Measurements from ENCODE around the gene RELN. TPM values are rescaled to one million over a fixed set of nuclear protein-coding genes. Genes with fewer than 3 reads are reported as not detected.
"Not testable (repeated sequence)": the region's sequence is repeated elsewhere in the genome, so short reads cannot be mapped to it uniquely, and the experiment has no call there.

RELN gene
- total RNA-seq, 1 donor from 2014 or later, result 7.3 TPM

DNA sequence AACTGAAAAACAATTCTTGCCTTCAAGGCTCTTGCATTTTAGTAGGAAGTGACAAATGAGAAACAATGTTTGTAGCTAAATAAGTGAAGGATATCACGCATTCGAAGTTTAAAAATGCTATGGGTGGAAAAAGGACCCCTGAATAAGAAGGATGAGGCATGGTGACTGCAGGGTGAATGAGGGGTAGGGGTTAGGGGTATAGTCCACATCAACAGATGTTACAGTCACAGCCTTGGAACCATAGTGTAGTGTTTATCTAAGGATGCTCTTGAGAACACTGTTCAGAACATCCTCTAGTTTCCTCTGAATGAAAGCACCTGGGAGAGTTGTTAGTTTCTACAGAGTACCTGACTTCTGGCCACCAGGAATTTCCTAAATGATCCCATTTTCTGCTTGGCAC is 157.0 kb downstream of the RELN start:
- H3K4me1 Mint-ChIP-seq, result no peaks in the 10 kb centered on the region
- H3K36me3 Mint-ChIP-seq, result no peaks in the 10 kb centered on the region
- H3K27me3 Mint-ChIP-seq (ENCODE audit: low read depth), result peaks cover 9% of the 10 kb centered on the region
- no peak overlapping the region for H3K4me3 Mint-ChIP-seq
- peaks cover 3% of the 10 kb centered on the region for H3K9me3 Mint-ChIP-seq
- TF ChIP-seq, protein P1, sequence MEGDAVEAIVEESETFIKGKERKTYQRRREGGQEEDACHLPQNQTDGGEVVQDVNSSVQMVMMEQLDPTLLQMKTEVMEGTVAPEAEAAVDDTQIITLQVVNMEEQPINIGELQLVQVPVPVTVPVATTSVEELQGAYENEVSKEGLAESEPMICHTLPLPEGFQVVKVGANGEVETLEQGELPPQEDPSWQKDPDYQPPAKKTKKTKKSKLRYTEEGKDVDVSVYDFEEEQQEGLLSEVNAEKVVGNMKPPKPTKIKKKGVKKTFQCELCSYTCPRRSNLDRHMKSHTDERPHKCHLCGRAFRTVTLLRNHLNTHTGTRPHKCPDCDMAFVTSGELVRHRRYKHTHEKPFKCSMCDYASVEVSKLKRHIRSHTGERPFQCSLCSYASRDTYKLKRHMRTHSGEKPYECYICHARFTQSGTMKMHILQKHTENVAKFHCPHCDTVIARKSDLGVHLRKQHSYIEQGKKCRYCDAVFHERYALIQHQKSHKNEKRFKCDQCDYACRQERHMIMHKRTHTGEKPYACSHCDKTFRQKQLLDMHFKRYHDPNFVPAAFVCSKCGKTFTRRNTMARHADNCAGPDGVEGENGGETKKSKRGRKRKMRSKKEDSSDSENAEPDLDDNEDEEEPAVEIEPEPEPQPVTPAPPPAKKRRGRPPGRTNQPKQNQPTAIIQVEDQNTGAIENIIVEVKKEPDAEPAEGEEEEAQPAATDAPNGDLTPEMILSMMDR (IDR thresholded peaks at IDR 0.05; ENCODE audit: unreplicated experiment), result no peak
- no peak for DNase-seq (ENCODE audit: low spot score in 2 of 2, unreplicated experiment in 2 of 2)
- no peak overlapping the region for H3K27ac Mint-ChIP-seq

DNA sequence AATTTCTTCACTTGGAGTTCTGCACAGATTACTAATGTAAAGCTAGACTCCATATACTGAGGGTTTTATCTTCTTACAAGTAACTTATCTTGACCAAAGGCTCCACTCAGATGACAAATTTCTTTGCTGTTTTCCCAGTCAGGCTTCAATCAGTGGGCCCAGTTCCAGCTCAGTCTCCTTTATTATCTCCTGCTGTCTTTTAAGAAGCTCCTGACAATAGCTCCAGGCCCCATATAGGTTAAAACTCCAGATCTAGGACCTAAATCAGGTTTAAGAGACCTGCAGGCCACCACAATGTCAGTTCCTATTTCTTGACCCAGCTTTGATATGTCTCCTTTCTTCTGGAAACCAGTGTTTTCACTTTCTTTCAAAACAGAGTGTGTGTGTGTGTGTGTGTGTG is 165.2 kb downstream of the RELN start:
- TF ChIP-seq, protein P1 (IDR thresholded peaks at IDR 0.05; ENCODE audit: unreplicated experiment), result no peak
- Mint-ChIP-seq H3K36me3 (peaks cover 4% of the 10 kb centered on the region), H3K27ac (peak overlapping the region; percentile 34), H3K4me3 (no peak overlapping the region), H3K9me3 (peaks cover 17% of the 10 kb centered on the region), H3K27me3 (ENCODE audit: low read depth) (peaks cover 7% of the 10 kb centered on the region), H3K4me1 (peaks cover 4% of the 10 kb centered on the region)
- no peak for DNase-seq (ENCODE audit: low spot score in 2 of 2, unreplicated experiment in 2 of 2)

DNA sequence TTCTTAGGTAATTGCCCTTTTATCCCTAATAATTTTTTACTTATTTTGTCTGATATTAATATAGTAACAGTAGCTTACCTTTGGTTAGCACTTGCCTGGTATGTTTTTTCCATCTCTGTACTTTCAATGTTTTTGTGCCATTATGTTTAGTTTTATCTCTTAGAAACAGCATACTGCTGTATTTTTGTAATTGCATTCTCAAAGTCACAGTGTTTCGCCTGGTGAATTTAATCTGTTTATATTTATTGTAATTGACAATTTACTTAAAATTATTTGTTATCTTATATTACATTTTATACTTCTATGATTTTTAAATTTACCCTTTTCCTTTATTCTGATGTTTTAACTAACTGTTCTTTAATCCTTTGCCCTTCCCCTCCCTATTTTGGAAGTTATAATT is 166.4 kb downstream of the RELN start:
- H3K27ac Mint-ChIP-seq, result no peak overlapping the region
- peaks cover 2% of the 10 kb centered on the region for H3K27me3 Mint-ChIP-seq (ENCODE audit: low read depth)
- no peak for DNase-seq (ENCODE audit: low spot score in 2 of 2, unreplicated experiment in 2 of 2)
- no peak overlapping the region for H3K4me3 Mint-ChIP-seq
- H3K9me3 Mint-ChIP-seq, result peaks cover 17% of the 10 kb centered on the region
- H3K36me3 Mint-ChIP-seq, result peaks cover 4% of the 10 kb centered on the region
- peaks cover 4% of the 10 kb centered on the region for H3K4me1 Mint-ChIP-seq
- TF ChIP-seq, protein P1 (IDR thresholded peaks at IDR 0.05; ENCODE audit: unreplicated experiment), result no peak

DNA sequence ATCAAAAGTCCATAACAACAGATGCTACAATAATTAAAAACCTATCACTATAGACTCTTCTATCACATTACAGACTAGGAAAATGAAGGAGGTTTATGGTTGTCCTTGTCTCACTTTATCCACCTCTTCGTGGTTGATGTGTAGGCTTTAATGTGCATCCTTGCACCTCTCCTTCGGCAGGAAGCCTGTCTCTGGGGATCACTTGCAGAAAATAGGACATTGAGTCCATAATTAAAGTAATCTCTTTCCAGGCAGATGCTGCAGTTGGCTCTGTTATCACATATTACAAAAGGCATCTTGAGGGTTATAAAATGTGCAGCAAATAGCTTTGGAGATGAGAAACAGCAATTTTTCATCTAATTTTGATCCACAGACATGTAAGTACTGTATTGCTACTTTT is 168.4 kb downstream of the RELN start:
- H3K27ac Mint-ChIP-seq, result no peak overlapping the region
- TF ChIP-seq, protein P1 (IDR thresholded peaks at IDR 0.05; ENCODE audit: unreplicated experiment), result no peak
- peaks cover 4% of the 10 kb centered on the region for H3K36me3 Mint-ChIP-seq
- no peak overlapping the region for H3K4me3 Mint-ChIP-seq
- H3K27me3 Mint-ChIP-seq (ENCODE audit: low read depth), result no peaks in the 10 kb centered on the region
- no peak for DNase-seq (ENCODE audit: low spot score in 2 of 2, unreplicated experiment in 2 of 2)
- peaks cover 6% of the 10 kb centered on the region for H3K4me1 Mint-ChIP-seq
- peaks cover 17% of the 10 kb centered on the region for H3K9me3 Mint-ChIP-seq

DNA sequence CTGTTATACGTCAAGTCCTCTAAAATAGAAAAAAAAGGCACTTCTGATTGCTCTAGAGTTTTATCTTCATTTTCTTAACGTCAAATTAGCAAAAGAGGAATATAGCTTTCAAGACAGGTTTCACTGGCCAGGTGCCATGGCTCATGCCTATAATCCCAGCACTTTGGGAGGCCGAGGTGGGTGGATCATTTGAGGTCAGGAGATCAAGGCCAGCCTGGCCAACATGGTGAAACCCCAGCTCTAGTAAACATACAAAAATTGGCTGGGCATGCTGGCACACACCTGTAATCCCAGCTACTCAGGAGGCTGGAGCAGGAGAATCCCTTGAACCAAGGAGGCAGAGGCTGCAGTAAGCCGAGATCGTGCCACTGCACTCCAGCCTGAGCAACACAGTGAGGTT is 173.5 kb downstream of the RELN start:
- not testable (repeated sequence) for H3K36me3 Mint-ChIP-seq

DNA sequence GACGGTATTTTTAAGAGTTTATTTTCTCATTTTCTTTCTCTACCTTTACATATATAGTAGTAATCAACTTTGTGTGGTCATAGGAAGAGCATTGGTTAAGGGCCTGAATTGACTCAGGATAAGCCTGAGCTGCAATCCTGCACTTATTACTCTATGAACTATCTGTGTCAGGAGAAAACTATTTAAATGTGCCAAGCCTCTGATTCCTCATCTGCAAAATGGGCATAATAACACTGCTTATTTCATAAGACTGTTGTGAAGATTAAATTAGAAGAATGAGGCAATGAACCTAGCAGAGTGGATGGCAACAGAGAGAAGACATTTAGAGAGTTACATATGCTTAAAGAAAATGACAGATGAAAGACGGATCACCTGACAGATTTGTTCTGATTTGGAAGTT is 175.5 kb downstream of the RELN start:
- DNase-seq (ENCODE audit: low spot score in 2 of 2, unreplicated experiment in 2 of 2), result no peak
- H3K4me1 Mint-ChIP-seq, result peaks cover 35% of the 10 kb centered on the region
- no peaks in the 10 kb centered on the region for H3K36me3 Mint-ChIP-seq
- peaks cover 2% of the 10 kb centered on the region for H3K27me3 Mint-ChIP-seq (ENCODE audit: low read depth)
- peaks cover 10% of the 10 kb centered on the region for H3K9me3 Mint-ChIP-seq
- TF ChIP-seq, protein P1 (IDR thresholded peaks at IDR 0.05; ENCODE audit: unreplicated experiment), result no peak
- H3K27ac Mint-ChIP-seq, result no peak overlapping the region
- H3K4me3 Mint-ChIP-seq, result no peak overlapping the region

More for the DNA sequence above, 173.5 kb downstream of the RELN start:
- H3K9me3 Mint-ChIP-seq; H3K4me3 Mint-ChIP-seq; H3K27me3 Mint-ChIP-seq (ENCODE audit: low read depth); H3K27ac Mint-ChIP-seq; DNase-seq (ENCODE audit: low spot score in 2 of 2, unreplicated experiment in 2 of 2): not testable (repeated sequence)
- H3K4me1 Mint-ChIP-seq, result peaks cover 22% of the 10 kb centered on the region

Data from mesothelial cell of epicardium (in vitro differentiated cells).